ENCODE results near the gene CCDC80.

- no peak for TF ChIP-seq CTCF (IDR thresholded peaks at IDR 0.05)
- TF ChIP-seq POLR2AphosphoS5 (IDR thresholded peaks at IDR 0.05): no peak
- TF ChIP-seq POLR2A (IDR thresholded peaks at IDR 0.05): no peak
- TF ChIP-seq EP300 (IDR thresholded peaks at IDR 0.05; ENCODE audit: low read depth): no peak
Measured at GRCh38 chr3:112631257-112631656, 9.7 kb downstream of the CCDC80 start.

Data from transverse colon (tissue), 4 donors.